DND-41 (cell line): ENCODE measurements around the gene ASL.

Experiments
- ATAC-seq: fragments of 200-7000 bp; cut with Tn5 transposase; 3 replicates; pipeline ENCODE4 v1.9.1; 2021; ENCODE audit warnings: low read depth; ENCODE audit not compliant: insufficient read depth
- DNase-seq: peaks from one replicate; pipeline ENCODE4 v3.0.0-alpha.2; 2020
- H2AFZ ChIP-seq: 2 replicates; pipeline ENCODE4 v1.6.0; 2012; ENCODE audit warnings: low read depth, low read length
- H3K27ac ChIP-seq: 2 replicates; pipeline ENCODE4 v1.5.1; 2012; ENCODE audit warnings: low read length, inconsistent platforms
- H3K27me3 ChIP-seq: fragments of 200-600 bp; sonication (generic); 2 replicates; pipeline ENCODE4 v1.6.0; 2012; ENCODE audit warnings: low read length, mild to moderate bottlenecking, inconsistent platforms; ENCODE audit not compliant: insufficient read depth, poor library complexity
- H3K36me3 ChIP-seq: 2 replicates; pipeline ENCODE4 v1.5.1; 2012; ENCODE audit warnings: low read length, inconsistent platforms; ENCODE audit not compliant: insufficient read depth
- H3K4me1 ChIP-seq: 2 replicates; pipeline ENCODE4 v1.5.1; 2012; ENCODE audit warnings: mild to moderate bottlenecking, low read length; ENCODE audit not compliant: insufficient read depth
- H3K4me2 ChIP-seq: 2 replicates; pipeline ENCODE4 v1.6.0; 2012; ENCODE audit warnings: mild to moderate bottlenecking, moderate library complexity, low read length, inconsistent platforms; ENCODE audit not compliant: insufficient read depth
- H3K4me3 ChIP-seq, 2 experiments: fragments of 200-600 bp in 1 of 2; shearing (Covaris generic) in 1 of 2; 2 replicates each; pipeline ENCODE4 v1.5.1; 2012 to 2016; ENCODE audit warnings: inconsistent platforms in 2 of 2, low read length in 2 of 2, mild to moderate bottlenecking in 2 of 2, low read depth in 1 of 2, moderate library complexity in 1 of 2
- H3K79me2 ChIP-seq: 2 replicates; pipeline ENCODE4 v1.6.0; 2012; ENCODE audit warnings: low read length, inconsistent platforms; ENCODE audit not compliant: insufficient read depth
- H3K9ac ChIP-seq: 2 replicates; pipeline ENCODE4 v1.6.0; 2012; ENCODE audit warnings: low read depth, mild to moderate bottlenecking, inconsistent platforms, low read length, moderate library complexity
- H3K9me3 ChIP-seq: 2 replicates; pipeline ENCODE4 v1.5.1; 2012; ENCODE audit warnings: low read length, moderate library complexity, mild to moderate bottlenecking, inconsistent platforms; ENCODE audit not compliant: insufficient read depth, severe bottlenecking
- H4K20me1 ChIP-seq: 2 replicates; pipeline ENCODE4 v1.6.0; 2012; ENCODE audit warnings: low read length; ENCODE audit not compliant: insufficient read depth
- CTCF ChIP-seq: IDR thresholded peaks from 2 replicates; pipeline ENCODE4 v1.5.1; 2012; ENCODE audit warnings: borderline replicate concordance, low read length, moderate library complexity, mild to moderate bottlenecking; ENCODE audit not compliant: poor library complexity, severe bottlenecking; ENCODE audit errors: extremely low read depth
- EZH2 ChIP-seq: IDR thresholded peaks from 3 replicates; pipeline ENCODE4 v1.6.1; 2012; ENCODE audit warnings: borderline replicate concordance, low read depth, mild to moderate bottlenecking, moderate library complexity, low read length, inconsistent platforms; ENCODE audit not compliant: severe bottlenecking

The ASL gene

GRCh38 chr7:66036382-66036781, 39.2 kb upstream of the ASL start:
- H3K4me1 ChIP-seq, result no peaks in the 10 kb centered on the region
- H3K79me2 ChIP-seq, result no peaks in the 10 kb centered on the region
- no peaks in the 10 kb centered on the region for H4K20me1 ChIP-seq
- H2AFZ ChIP-seq, result no peak overlapping the region
- H3K4me2 ChIP-seq, result no peak overlapping the region
- H3K9ac ChIP-seq, result no peak overlapping the region
- DNase-seq (no peak), ATAC-seq (no peak)
- no peaks in the 10 kb centered on the region for H3K9me3 ChIP-seq
- H3K4me3 ChIP-seq, result no peak overlapping the region
- H3K36me3 ChIP-seq, result no peaks in the 10 kb centered on the region
- TF ChIP-seq EZH2 (no peak), CTCF (no peak)
- H3K27me3 ChIP-seq, result no peaks in the 10 kb centered on the region
- no peak overlapping the region for H3K27ac ChIP-seq

GRCh38 chr7:66036788-66037187, 38.8 kb upstream of the ASL start:
- Histone ChIP-seq H3K4me2 (no peak overlapping the region), H3K4me3 (no peak overlapping the region), H3K9ac (no peak overlapping the region), H3K27ac (no peak overlapping the region), H3K36me3 (no peaks in the 10 kb centered on the region), H3K27me3 (no peaks in the 10 kb centered on the region), H3K9me3 (no peaks in the 10 kb centered on the region), H2AFZ (no peak overlapping the region), H4K20me1 (no peaks in the 10 kb centered on the region), H3K4me1 (no peaks in the 10 kb centered on the region), H3K79me2 (no peaks in the 10 kb centered on the region)
- DNase-seq (no peak), ATAC-seq (no peak)
- TF ChIP-seq CTCF (no peak), EZH2 (no peak)

GRCh38 chr7:66039094-66039670, 36.4 kb upstream of the ASL start:
- H3K4me2 ChIP-seq, result no peak overlapping the region
- TF ChIP-seq CTCF (no peak), EZH2 (no peak)

More at GRCh38 chr7:66039094-66039670, 36.4 kb upstream of the ASL start:
- no peak overlapping the region for H3K4me3 ChIP-seq
- no peak for ATAC-seq
- no peaks in the 10 kb centered on the region for H3K79me2 ChIP-seq
- H3K27ac ChIP-seq, result no peak overlapping the region
- H2AFZ ChIP-seq, result no peak overlapping the region
- no peak overlapping the region for H3K9ac ChIP-seq
- H3K36me3 ChIP-seq, result no peaks in the 10 kb centered on the region
- H3K27me3 ChIP-seq, result no peaks in the 10 kb centered on the region
- no peaks in the 10 kb centered on the region for H3K9me3 ChIP-seq
- no peaks in the 10 kb centered on the region for H3K4me1 ChIP-seq
- no peaks in the 10 kb centered on the region for H4K20me1 ChIP-seq
- DNase-seq, result no peak
